GM21737 (cell line): Measurements from ENCODE around the gene OPN5.

Source experiments
- ATAC-seq: cut with Tn5 transposase; IDR thresholded peaks from one replicate; pipeline ENCODE4 v1.9.1; 2021; ENCODE audit warnings: mild to moderate bottlenecking, moderate library complexity; ENCODE audit not compliant: unreplicated experiment

OPN5 gene

DNA sequence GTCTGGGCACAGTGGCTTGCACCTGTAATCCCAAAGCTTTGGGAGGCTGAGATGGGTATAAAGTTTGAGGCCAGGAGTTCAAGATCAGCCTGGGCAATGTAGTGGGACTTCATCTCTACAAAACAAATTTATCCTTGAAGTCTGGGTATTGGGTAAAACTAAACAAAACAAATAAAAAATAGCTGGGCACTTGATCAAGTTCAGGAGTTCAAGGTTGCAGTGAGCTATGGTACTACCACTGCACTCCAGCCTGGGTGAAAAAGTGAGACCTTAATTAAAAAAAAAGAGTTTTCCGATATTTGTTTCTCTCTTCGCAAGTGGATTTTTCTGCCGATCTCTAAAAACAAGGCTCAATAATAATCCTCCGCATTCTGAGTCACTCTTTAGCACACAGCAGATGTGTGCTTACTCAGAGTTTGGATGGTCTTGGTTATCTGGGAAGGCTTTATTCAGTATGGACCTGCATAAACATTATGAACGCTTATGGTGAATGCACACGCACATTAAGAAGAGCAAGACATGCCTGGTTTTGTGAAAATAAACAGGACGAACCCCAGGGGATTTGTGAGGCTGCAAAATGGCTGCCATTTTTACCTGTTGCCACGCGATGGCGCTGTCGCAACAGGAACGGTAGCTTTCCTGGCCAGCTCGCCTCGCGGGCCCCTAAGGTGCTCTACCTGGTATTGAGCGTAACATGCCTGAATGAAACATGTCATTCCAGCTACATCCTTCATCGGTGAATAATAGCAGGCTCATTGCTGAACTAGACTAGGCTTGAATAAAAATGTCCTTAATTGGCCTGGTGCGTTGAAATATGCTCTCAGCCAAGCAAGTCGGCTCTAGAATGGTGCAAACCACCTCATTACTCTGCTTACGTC lies 6.0 kb downstream of the OPN5 start:
- peak; percentile 86 for ATAC-seq

DNA sequence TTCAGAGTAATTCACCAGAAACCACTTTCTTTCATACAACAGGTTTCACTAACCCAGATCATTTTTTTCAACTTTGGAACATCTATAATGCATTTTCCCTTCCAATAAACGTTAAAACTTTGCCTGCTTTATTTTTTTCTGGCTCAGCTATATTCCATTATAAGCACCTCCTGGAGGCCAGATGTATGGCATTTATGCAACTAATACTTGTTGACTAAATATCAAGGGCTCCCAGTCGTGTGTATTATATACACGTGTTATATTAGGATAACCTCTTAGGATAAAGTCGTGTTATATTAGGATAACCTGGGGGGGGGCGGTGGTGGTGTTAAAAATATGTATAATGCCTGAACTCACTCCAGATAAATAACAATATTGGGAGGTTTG lies 6.7 kb downstream of the OPN5 start:
- no peak for ATAC-seq

DNA sequence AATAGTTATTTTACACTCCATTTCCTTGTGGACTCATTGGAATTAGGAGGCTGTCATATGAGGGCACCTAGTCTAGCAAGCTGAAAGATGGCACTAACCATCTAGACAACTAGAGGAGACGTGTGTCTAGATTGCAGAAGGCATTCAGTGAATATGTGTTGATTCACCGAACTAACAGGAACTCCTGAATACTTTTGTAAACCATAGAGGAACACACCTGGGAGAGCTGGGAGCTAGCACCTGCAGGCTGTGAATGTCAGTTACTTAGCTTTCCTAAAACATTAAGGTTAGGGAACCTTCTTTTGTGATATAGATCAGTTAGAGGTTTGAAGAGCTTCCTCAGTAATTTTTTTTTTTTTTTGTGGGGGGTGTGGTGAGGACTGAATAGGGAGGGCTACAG lies 7.7 kb downstream of the OPN5 start:
- ATAC-seq, result no peak

DNA sequence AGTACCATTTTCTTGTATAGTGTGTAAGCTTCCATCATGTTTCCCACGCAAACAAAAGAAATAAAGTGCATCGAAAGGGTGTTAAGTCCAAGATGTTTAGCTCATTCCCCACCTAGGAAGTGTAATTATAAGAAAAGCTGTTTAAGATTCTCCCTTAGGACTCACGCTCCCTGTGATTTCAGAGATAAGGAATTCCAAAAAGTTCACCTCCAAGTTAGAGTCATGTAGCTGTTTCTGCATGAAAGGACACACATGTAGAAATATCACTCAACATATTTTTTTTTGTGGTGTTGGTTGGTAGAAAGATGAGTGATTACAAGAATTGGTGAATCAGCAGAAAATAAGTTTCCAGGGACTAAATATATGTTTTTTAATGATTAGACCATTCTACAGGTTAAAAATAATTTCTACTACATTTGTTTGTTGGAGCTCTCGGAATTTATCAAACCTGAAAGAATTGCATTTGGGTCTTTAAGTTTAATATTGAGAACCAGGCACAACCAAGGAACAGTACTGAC lies 10.4 kb downstream of the OPN5 start:
- ATAC-seq, result no peak

DNA sequence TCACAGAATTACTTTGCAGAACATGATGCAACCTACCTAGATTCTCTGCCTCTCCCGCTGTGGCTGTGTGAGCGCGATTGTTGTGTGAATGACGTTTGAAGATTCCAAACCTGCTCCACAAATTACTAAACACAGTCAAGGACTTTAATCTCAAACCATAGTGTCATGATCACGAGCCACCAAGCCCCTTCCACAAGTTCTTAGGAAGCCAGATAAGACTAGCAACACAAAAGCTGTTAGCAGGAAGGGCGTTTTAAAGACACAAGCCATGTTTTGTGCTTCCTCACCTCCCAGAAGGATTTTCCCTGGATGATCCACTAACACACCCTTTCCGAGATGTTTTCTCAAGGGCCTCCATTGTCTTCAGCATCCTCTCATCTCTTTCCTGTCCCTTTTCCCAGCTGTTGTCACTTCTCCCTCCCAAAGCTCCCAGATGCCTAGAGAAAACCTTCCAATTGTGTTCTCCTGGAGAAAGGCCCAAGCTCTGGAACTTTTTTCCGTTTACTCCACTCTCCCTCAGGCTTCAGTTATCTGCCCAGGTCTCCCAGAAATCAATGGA lies 12.8 kb downstream of the OPN5 start:
- ATAC-seq, result no peak

GRCh38 chr6:47801984-47802383 lies 20.2 kb downstream of the OPN5 start:
- ATAC-seq, result no peak

- no peak for ATAC-seq
Measured at GRCh38 chr6:47804821-47805220, 23.0 kb downstream of the OPN5 start.

GRCh38 chr6:47809873-47810272 lies 28.0 kb downstream of the OPN5 start:
- ATAC-seq, result no peak

- ATAC-seq, result no peak
Measured at GRCh38 chr6:47810885-47811284, 29.1 kb downstream of the OPN5 start.

GRCh38 chr6:47811443-47811842 lies 29.6 kb downstream of the OPN5 start:
- ATAC-seq, result no peak

- no peak for ATAC-seq
Measured at GRCh38 chr6:47817749-47818148, 35.9 kb downstream of the OPN5 start.

DNA sequence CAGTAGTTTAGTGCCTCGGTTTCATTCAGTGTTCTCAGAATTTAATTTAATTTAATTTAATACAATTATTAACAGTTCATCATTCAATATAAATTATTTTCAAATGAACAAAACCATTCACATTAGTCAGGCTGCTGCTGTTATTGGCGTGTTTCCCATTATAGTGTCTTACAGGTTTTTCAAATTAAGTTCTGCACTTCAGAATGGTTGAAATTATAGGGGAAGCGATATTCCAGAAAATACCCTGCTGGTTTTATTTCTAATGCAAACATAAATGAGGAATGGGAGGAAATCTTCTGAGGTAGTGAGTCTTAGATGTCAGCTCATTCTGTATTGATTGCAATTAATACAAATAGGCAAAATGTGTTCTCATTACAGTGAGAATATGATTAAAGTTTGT lies 37.6 kb downstream of the OPN5 start:
- no peak for ATAC-seq

DNA sequence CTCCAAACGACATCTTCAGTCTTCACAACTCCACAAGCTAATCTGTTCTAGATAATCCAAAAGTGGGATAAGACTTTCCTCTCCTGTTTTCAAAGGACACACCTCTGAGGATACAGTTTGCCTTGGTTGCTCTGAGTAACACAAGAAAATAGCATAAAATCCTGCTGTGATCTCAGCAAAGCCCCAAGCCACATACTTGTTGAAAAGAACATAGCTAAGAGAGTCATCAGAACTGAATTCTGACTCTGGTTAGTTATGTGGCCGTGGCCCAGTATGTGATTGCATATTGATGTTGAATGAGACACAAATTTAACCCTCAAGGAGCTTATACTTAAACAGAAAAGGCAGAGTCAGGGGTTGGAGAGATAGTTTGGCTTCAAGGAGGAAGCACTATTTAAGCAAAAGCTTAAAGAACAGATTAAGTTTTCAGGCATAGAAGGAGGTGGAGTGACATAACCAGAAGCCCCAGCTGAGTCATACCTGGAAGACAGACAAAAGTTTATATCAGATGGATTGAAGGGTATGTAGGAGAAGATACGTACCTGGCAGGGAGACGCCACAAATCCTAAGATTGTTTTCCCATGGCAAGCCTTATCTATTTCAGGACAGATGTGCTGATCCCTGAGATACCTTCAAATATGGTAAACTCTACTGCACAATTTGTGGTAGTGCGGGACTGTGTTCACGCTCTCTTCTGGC lies 41.2 kb downstream of the OPN5 start:
- no peak for ATAC-seq

DNA sequence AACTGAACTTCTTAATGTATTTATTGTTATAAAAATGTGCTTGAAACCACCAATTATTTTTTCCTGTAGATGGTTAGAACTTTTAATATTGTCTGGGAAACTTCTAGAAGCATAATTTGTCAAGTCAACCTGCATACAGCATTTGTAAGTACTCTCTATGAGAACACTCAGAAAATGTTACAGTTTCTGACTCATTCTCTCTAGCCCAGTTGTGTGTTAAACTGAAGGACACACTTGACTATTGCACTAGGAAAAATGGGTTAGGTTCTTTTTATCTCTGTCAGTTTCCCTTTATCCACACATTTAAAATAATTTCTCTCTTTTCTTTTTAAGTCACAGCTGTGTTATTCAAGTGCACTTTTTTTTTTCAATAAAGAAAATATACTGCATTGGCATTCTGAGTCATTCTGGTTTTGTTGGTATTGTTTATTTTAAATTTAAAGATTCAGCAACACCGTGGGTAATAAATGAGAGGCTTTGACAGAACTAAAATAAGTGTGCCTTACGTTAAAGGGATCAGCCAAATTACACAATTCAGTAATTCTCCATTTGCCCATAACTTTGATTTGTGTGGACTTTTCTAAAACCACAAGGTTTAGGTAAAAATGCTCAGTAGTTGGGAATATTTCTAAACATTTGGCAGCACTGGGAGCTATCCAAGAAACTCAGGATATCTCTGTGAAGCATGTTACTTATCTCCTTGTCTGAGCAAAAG lies 50.7 kb downstream of the OPN5 start:
- no peak for ATAC-seq

GRCh38 chr6:47834196-47834595 lies 52.4 kb downstream of the OPN5 start:
- ATAC-seq, result no peak

GRCh38 chr6:47836046-47836445 lies 54.2 kb downstream of the OPN5 start:
- ATAC-seq, result no peak

- no peak for ATAC-seq
Measured at GRCh38 chr6:47836639-47837038, 54.8 kb downstream of the OPN5 start.

DNA sequence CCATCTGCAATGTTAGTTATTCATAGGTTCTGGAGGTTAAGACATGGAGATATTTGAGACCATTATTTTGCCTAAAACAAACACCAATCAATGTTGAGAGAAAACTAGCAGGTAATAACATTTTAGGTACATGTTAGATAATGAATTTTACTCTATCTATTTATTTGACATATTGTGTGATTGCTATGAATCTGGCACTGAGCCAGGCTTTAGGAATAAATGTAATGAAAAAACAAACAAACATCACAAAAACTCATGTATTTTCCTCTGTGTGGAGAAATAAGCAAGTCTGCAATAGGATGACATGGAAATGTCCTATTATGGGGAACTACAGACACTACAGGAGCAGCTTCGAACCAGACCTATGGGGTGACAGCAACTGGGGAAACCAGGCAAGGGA lies 57.8 kb downstream of the OPN5 start:
- ATAC-seq, result no peak

- no peak for ATAC-seq
Measured at GRCh38 chr6:47844881-47845280, 63.0 kb downstream of the OPN5 start.

DNA sequence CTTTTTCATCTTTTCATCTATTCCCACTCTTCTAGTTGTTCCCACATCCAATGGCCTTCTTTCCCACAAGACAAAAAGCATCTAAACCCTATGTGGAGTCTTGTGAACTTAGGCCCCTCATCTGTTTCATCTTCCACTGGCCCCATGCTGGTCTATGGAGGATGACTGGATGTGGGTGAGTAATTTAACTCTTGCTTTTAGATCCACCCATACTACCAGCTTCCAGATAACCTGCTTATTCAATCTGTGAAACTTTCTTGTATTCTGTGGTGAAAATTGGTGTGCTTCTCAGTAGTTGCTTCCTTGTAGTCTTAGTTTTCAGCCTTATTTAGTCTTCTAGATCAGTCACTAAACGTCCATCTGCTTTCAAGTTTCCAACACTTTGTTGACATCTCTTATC lies 64.9 kb downstream of the OPN5 start:
- ATAC-seq, result no peak

- no peak for ATAC-seq
Measured at GRCh38 chr6:47851091-47851490, 69.3 kb downstream of the OPN5 start.
